HG02870 (cell line): Measurements from ENCODE around the gene AGBL2.
"Not testable (repeated sequence)": the region's sequence is repeated elsewhere in the genome, so short reads cannot be mapped to it uniquely, and the experiment has no call there.

Experiments used
- ATAC-seq: cut with Tn5 transposase; IDR thresholded peaks from one replicate; pipeline ENCODE4 v1.9.1; 2021; ENCODE audit warnings: mild to moderate bottlenecking, moderate library complexity; ENCODE audit not compliant: unreplicated experiment

The AGBL2 gene

DNA sequence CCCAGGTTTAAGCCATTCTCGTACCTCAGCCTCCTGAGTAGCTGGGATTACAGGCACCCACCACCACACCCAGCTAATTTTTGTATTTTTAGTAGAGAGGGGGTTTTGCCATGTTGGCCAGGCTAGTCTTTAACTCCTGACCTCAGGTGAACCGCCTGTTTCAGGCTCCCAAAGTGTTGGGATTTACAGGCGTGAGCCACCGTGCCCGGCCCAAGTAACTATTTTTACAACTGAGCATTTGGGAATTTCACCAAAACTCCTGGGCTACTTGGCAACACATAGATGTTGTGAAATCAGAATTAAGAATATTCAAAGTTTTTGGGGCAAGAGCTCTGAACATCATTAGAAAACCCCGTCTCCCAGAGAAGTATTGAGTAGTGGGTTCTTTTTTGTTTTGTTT, 74.7 kb downstream of the AGBL2 start:
- ATAC-seq, result not testable (repeated sequence)

- not testable (repeated sequence) for ATAC-seq
These were observed 78.8 kb downstream of the AGBL2 start for GRCh38 chr11:47636331-47636730.

GRCh38 chr11:47631473-47631872, 83.7 kb downstream of the AGBL2 start:
- no peak for ATAC-seq

GRCh38 chr11:47628026-47628425, 87.1 kb downstream of the AGBL2 start:
- ATAC-seq, result no peak

GRCh38 chr11:47626234-47626633, 88.9 kb downstream of the AGBL2 start:
- no peak for ATAC-seq

DNA sequence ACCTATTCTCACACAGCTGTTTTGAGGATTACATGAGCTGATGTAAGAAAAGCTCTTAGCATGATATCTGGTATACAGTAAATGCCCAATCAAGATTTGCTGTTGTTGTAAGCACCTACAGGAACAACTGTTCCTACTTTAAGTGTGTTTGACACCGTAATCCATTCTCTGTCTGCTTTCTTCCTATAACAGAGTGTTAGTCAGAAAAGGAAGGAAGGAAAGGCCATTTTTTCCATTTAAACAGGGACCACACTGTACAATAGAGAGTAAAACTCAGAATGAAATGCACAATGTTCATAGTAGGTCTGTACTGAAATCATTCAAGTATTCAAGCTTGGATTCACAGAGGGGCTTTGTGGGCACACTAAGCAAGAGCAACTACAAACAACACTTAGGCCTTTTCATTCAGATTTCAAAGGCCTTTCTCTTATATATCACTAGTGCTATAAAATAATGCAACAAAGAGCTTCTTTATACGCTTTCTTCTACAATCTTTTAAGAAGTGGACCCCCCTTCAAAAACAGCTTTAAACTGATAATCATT, 94.3 kb downstream of the AGBL2 start:
- no peak for ATAC-seq

GRCh38 chr11:47617417-47617809, 97.8 kb downstream of the AGBL2 start:
- no peak for ATAC-seq

DNA sequence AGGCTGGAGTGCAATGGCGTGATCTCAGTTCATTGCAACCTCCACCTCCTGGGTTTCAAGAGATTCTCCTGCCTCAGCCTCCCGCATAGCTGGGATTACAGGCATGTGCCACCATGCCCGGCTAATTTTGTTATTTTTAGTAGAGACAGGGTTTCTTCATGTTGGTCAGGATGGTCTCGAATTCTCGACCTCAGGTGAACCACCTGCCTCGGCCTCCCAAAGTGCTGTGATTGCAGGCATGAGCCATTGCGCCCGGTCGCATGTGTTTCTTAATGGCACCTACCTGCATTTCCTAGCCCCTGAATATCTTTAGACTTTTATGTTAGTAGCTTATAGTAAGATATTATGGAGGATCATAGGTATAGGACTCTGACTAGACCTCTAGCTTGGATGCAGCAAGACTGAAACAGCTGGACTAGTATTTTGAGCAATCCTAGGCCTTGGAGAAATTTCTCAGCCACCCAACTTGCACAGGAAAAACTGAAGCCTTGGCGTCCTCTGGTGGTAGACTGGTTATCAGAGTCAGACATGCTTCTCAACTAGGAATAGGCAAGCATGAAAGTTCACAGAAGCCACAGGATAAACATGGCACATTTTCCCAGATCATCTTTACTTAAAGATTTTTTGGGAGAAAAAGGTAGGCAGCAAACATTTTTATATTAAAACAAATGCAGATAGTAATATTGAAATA, 98.3 kb downstream of the AGBL2 start:
- no peak for ATAC-seq

DNA sequence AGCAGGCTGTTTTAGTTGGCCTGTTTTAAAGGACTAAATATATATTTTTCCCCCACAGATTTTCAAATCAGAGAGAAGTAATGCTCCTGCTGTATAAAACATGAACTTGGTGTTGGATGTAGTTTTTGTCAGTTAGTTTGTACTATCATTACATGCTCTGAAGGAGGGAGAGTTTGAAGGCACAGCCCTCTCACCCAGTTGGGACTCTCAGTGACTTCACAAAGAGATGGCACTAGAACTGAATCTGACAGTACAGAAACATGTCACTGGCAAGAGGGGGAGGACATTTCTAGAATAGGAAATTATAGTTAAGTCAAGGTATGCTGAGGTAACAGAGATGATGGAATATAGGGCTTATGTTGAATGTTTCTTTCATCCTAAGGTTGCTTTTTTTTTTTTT, 99.9 kb downstream of the AGBL2 start:
- ATAC-seq, result no peak

- ATAC-seq, result peak; percentile 84
These were observed 103.8 kb downstream of the AGBL2 start for GRCh38 chr11:47611348-47611794.

DNA sequence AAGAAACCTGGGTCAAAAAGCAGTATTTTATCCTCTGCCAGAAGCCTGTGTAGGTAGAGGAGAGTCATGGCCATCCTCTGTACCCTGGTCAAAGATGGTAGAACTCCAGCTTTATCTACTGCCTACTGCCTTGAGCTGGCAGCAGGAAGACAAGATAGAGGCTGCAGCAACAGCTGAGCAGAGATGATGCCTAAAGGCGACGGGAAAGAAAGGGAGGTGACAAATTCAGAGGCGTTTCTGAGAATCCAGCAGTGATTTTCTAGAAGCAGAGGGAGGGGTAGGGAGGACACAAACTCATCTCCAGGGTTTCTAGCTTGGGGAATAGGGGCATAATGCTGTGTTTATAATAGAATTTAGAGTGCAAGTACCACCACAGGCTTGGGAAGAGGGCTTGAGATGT, 105.5 kb downstream of the AGBL2 start:
- ATAC-seq, result no peak
